K562 (cell line): ENCODE results near the gene NBR1. TPM values are rescaled to one million over a fixed set of nuclear protein-coding genes. Genes with fewer than 3 reads are reported as not detected.

Experiments
- ATAC-seq: fragments of 200-7000 bp; cut with Tn5 transposase; 3 replicates; pipeline ENCODE4 v1.9.1; 2020; ENCODE audit warnings: moderate library complexity
- BruUV-seq: library from RNA; stranded (reverse); fragments of 400-500 nt; replicated peaks from 2 replicates; lab custom pipeline; 2021; lab: Mats Ljungman, UMichigan
- CTCF ChIA-PET: fragments of 300-600 bp; formaldehyde crosslinking; extraction: SDS; loops from one replicate; lab custom pipeline; 2021; ENCODE audit warnings: low intra/inter-chr PET ratio; lab: Yijun Ruan, JAX
- POLR2A ChIA-PET: fragments of 300-600, 350-650 bp; sonication (Branson Sonifier 250); formaldehyde crosslinking; extraction: SDS; loops from one replicate; lab custom pipeline; 2021; ENCODE audit warnings: antibody characterized with exemption, inconsistent platforms; lab: Yijun Ruan, JAX
- DNase-seq, 4 experiments: peaks; one replicate each; pipeline versions ENCODE4 v3.0.0 to v3.0.0-alpha.2; 2011 to 2018; ENCODE audit warnings: low spot score in 3 of 4, mixed read lengths in 3 of 4; ENCODE audit errors: extremely low read depth in 1 of 4
- FAIRE-seq: peaks from 2 replicates; lab custom pipeline; 2011; peaks lifted over from hg19 to GRCh38; lab: Jason Lieb, UNC
- H2AFZ ChIP-seq: 2 replicates; pipeline ENCODE4 v1.6.0; 2011; ENCODE audit warnings: low read depth, low read length, control low read depth, inconsistent platforms
- H3K27ac ChIP-seq: fragments of 200-600 bp; 3 replicates; pipeline ENCODE4 v1.8.0; 2011; ENCODE audit warnings: low read depth, mild to moderate bottlenecking, control low read depth, inconsistent platforms, low read length, moderate library complexity, mixed read lengths; ENCODE audit errors: extremely low read depth
- H3K27me3 ChIP-seq, 2 experiments: fragments of 300-600 bp in 1 of 2; 2 replicates in 1 of 2; 3 replicates in 1 of 2; pipeline versions ENCODE4 v1.6.0 to v1.8.0; 2011; ENCODE audit warnings: inconsistent platforms in 2 of 2, low read length in 2 of 2, mild to moderate bottlenecking in 1 of 2, mixed read lengths in 1 of 2, moderate library complexity in 1 of 2; ENCODE audit not compliant: control insufficient read depth in 2 of 2, insufficient read depth in 2 of 2
- H3K36me3 ChIP-seq: fragments of 300-600 bp; 3 replicates; pipeline ENCODE4 v1.8.0; 2011; ENCODE audit warnings: mild to moderate bottlenecking, low read length, inconsistent platforms; ENCODE audit not compliant: control insufficient read depth, insufficient read depth
- H3K4me1 ChIP-seq, 2 experiments: fragments of 200-600 bp in 1 of 2; replicated peaks in 1 of 2; 2 replicates in 1 of 2; 3 replicates in 1 of 2; pipeline versions ENCODE4 v1.5.1 to v1.8.0; 2011; ENCODE audit warnings: inconsistent platforms in 2 of 2, low read length in 2 of 2, mild to moderate bottlenecking in 1 of 2, mixed read lengths in 1 of 2, moderate library complexity in 1 of 2; ENCODE audit not compliant: control insufficient read depth in 2 of 2, insufficient read depth in 2 of 2
- H3K4me2 ChIP-seq: 2 replicates; pipeline ENCODE4 v1.6.1; 2011; ENCODE audit warnings: low read length, control low read depth, inconsistent platforms, mixed read lengths; ENCODE audit not compliant: insufficient read depth
- H3K4me3 ChIP-seq: fragments of 200-600 bp; sonication (generic), shearing (Covaris generic); 2 replicates; pipeline ENCODE4 v1.5.1; 2016; ENCODE audit warnings: control low read depth, inconsistent platforms
- H3K79me2 ChIP-seq: fragments of 200-600 bp; 3 replicates; pipeline ENCODE4 v1.8.0; 2011; ENCODE audit warnings: low read length, inconsistent platforms; ENCODE audit not compliant: control insufficient read depth, insufficient read depth
- H3K9ac ChIP-seq, 2 experiments: 2 replicates each; pipeline versions ENCODE4 v1.6.0 to v1.6.1; 2011; ENCODE audit warnings: low read depth in 2 of 2, low read length in 2 of 2, control low read depth in 1 of 2, inconsistent platforms in 1 of 2, mild to moderate bottlenecking in 1 of 2, mixed read lengths in 1 of 2; ENCODE audit not compliant: insufficient read depth in 1 of 2
- H3K9me1 ChIP-seq: one replicate; pipeline ENCODE4 v1.6.0; 2011; ENCODE audit warnings: inconsistent platforms, mild to moderate bottlenecking, low read length, moderate library complexity; ENCODE audit not compliant: control insufficient read depth, insufficient read depth
- H3K9me3 ChIP-seq: replicated peaks from 2 replicates; pipeline ENCODE4 v1.5.1; 2011; ENCODE audit warnings: low read depth, low read length, inconsistent platforms; ENCODE audit not compliant: control insufficient read depth, insufficient read depth
- H4K20me1 ChIP-seq: replicated peaks from 2 replicates; pipeline ENCODE4 v1.6.1; 2011; ENCODE audit warnings: low read length, inconsistent platforms, mixed read lengths; ENCODE audit not compliant: control insufficient read depth, insufficient read depth
- ATF3 ChIP-seq, 2 experiments: fragments of 450-650 bp in 1 of 2; sonication (generic) in 1 of 2; formaldehyde crosslinking in 1 of 2; IDR thresholded peaks in 1 of 2; conservative IDR thresholded peaks in 1 of 2; 2 replicates each; pipeline versions ENCODE4 v1.6.1 to v1.8.1; 2016 to 2023; ENCODE audit warnings: mild to moderate bottlenecking in 2 of 2, moderate library complexity in 2 of 2, inconsistent platforms in 1 of 2, missing genetic modification reagents in 1 of 2
- CTCFL ChIP-seq: IDR thresholded peaks from 2 replicates; pipeline ENCODE4 v1.6.1; 2011; ENCODE audit warnings: borderline replicate concordance, low read depth, mild to moderate bottlenecking, moderate library complexity, low read length; ENCODE audit not compliant: insufficient read depth, poor library complexity, severe bottlenecking
- E2F1 ChIP-seq: sonication (generic); formaldehyde crosslinking; IDR thresholded peaks from 2 replicates; pipeline ENCODE4 v1.8.1; 2023; ENCODE audit warnings: mild to moderate bottlenecking, missing genetic modification reagents, moderate library complexity
- KAT7 ChIP-seq: sonication (generic); formaldehyde crosslinking; IDR thresholded peaks from 2 replicates; pipeline ENCODE4 v1.8.0; 2022; ENCODE audit warnings: missing genetic modification reagents, mild to moderate bottlenecking, borderline replicate concordance
- SMARCE1 ChIP-seq: fragments of 450-650 bp; IDR thresholded peaks from 2 replicates; pipeline ENCODE4 v1.7.1; 2016; ENCODE audit warnings: mild to moderate bottlenecking
- WHSC1 ChIP-seq: IDR thresholded peaks from one replicate; pipeline ENCODE4 v1.6.1; 2012; ENCODE audit warnings: low read length, control low read depth, inconsistent platforms
- YY1 ChIP-seq, 3 experiments: IDR thresholded peaks; 2 replicates each; pipeline ENCODE4 v1.6.1; 2011; ENCODE audit warnings: low read length in 2 of 3, mild to moderate bottlenecking in 2 of 3, moderate library complexity in 2 of 3, borderline replicate concordance in 1 of 3, control low read depth in 1 of 3, low read depth in 1 of 3; ENCODE audit not compliant: insufficient read depth in 3 of 3, insufficient replicate concordance in 2 of 3, control insufficient read depth in 1 of 3, insufficient read length in 1 of 3; ENCODE audit errors: extremely low read depth in 1 of 3
- ZNF263 ChIP-seq: sonication (generic); formaldehyde crosslinking; IDR thresholded peaks from 2 replicates; pipeline ENCODE4 v1.8.0; 2022; ENCODE audit warnings: mild to moderate bottlenecking, missing genetic modification reagents, borderline replicate concordance
- WGBS: fragments of 100-300 bp; shearing (Covaris generic); methylation state at CpG from one replicate; pipeline ENCODE4 v1.1.6; 2016; ENCODE audit warnings: low coverage, mixed read lengths; ENCODE audit not compliant: insufficient coverage; ENCODE audit errors: missing lambda C conversion rate; 5-methylcytosine and 5-hydroxymethylcytosine counted together
- in situ Hi-C: fragments of 300-500 bp; cut with MboI; formaldehyde crosslinking; loops from 4 replicates; pipeline ENCODE4 v1.15.0; 2018; ENCODE audit warnings: inconsistent platforms, mixed read lengths
- intact Hi-C: fragments of 100-400 bp; cut with micrococcal nuclease; formaldehyde crosslinking; loops from 2 replicates; pipeline ENCODE4 v1.14.2; 2022
- polyA plus RNA-seq, 8 experiments: library from polyadenylated mRNA; depleted of rRNA in 4 of 8; stranded (reverse) in 5 of 8; unstranded in 3 of 8; fragments of >200 nt; fragmentation: Nextera tagmentation in 2 of 8; fragmentation: Illumina TruSeq in 1 of 8; extraction: Ambion mirVana in 2 of 8; extraction: Trizol in 1 of 8; gene quantifications; 2 replicates each; pipeline versions ENCODE4 v1.2.1 to v1.2.3, GENCODE V29; 2011 to 2014; ENCODE audit warnings: inconsistent platforms in 1 of 8, missing spikeins in 1 of 8
- total RNA-seq, 7 experiments: library from RNA; depleted of rRNA in 6 of 7; stranded (reverse); fragments of >200 nt in 6 of 7; fragmentation: Illumina TruSeq in 2 of 7; extraction: Trizol in 2 of 7; gene quantifications; 2 replicates each; pipeline versions ENCODE4 v1.2.1 to v1.2.3, GENCODE V29; 2011 to 2021; ENCODE audit warnings: low replicate concordance in 1 of 7

Gene NBR1
- total and polyA plus RNA-seq, 9 of the 15 experiments (the other 6 are each of a cell fraction or from before 2014, with no cell fraction given) = 4.2 to 70.1 (median 39.9) TPM

- TF ChIP-seq E2F1 (CRISPR knock-in tag) = no peak
- no peak for TF ChIP-seq KAT7
- TF ChIP-seq SMARCE1 = no peak
- no peak for TF ChIP-seq WHSC1
Observed at GRCh38 chr17:43199633-43200032, 28.6 kb downstream of the NBR1 start (continued).

GRCh38 chr17:43200127-43200526 is 29.1 kb downstream of the NBR1 start:
- no peaks in the 10 kb centered on the region for H3K4me1 ChIP-seq
- no peak overlapping the region for H3K27ac ChIP-seq
- peaks cover 58% of the 10 kb centered on the region for H3K36me3 ChIP-seq
- intact Hi-C loops = no loop called here
- peak overlapping the region in 1 of 2 experiments; percentile 37; a peak in 1 of 4 replicates for H3K9ac ChIP-seq
- H3K4me3 ChIP-seq = no peak overlapping the region
- no peak overlapping the region for H3K4me2 ChIP-seq
- no peak for FAIRE-seq
- peak in 1 of 4 experiments; percentile 11 for DNase-seq
- in situ Hi-C loops = no loop called here
- H3K9me1 ChIP-seq = no peaks in the 10 kb centered on the region
- ChIA-PET POLR2A (interaction anchor here (0.6 to 6.7 kb wide), 14 partner anchors 9 to 331 kb away, joined by 3 to 48 read pairs (median 4); no protein-coding TSS in a partner anchor), CTCF (no interaction called here)
- TF ChIP-seq CTCFL (peak; percentile 44), ATF3 (IDR thresholded peaks at IDR 0.05) (peak; percentile 85), ATF3 (CRISPR knock-in tag; conservative IDR thresholded peaks at IDR 0.05) (no peak), YY1 (IDR thresholded peaks at IDR 0.05; ENCODE audit: borderline replicate concordance in 1 of 3, control insufficient read depth in 1 of 3, extremely low read depth in 1 of 3, insufficient read depth in 3 of 3, insufficient read length in 1 of 3, insufficient replicate concordance in 2 of 3, low read depth in 1 of 3, low read length in 2 of 3) (no peak), ZNF263 (CRISPR knock-in tag) (0 out of 2 replicates have a peak, but pooled peaks have one; percentile 30)
- no TSS peak for BruUV-seq
- H2AFZ ChIP-seq = no peak overlapping the region
- peak; percentile 83 for ATAC-seq
- no peaks in the 10 kb centered on the region for H3K27me3 ChIP-seq
- no peaks in the 10 kb centered on the region for H4K20me1 ChIP-seq
- no peaks in the 10 kb centered on the region for H3K9me3 ChIP-seq
- H3K79me2 ChIP-seq = no peaks in the 10 kb centered on the region
- WGBS = 78% methylated on average over 4 of the region's 4 CpGs
